HG03439 (cell line): ENCODE data around the gene FNDC3B.
"Not testable (repeated sequence)": the region's sequence is repeated elsewhere in the genome, so short reads cannot be mapped to it uniquely, and the experiment has no call there.

ENCODE experiments used
- ATAC-seq: cut with Tn5 transposase; IDR thresholded peaks from one replicate; pipeline ENCODE4 v1.9.1; 2021; ENCODE audit warnings: mild to moderate bottlenecking, moderate library complexity; ENCODE audit not compliant: unreplicated experiment

FNDC3B gene

GRCh38 chr3:172030181-172030580, 9.2 kb upstream of the FNDC3B start:
- no peak for ATAC-seq

DNA sequence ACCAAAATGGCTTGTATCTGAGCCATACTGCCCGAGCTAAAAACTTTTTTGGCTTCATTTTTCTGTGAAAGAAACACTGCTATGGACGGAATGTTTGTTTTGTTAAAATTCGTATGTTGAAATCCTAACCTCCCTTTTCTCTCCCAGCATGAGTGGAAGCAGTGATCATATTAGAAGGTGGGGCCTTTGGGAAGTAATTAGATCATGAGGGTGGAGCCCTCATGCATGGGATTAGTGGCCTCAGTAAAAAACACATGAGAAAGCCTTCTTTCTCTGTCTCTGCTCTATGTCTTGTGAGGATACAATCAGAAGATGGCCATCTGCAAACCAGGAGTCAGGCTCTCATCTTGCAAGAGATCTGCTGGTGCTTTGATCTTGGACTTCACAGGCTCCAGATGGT, 7.4 kb upstream of the FNDC3B start:
- no peak for ATAC-seq

DNA sequence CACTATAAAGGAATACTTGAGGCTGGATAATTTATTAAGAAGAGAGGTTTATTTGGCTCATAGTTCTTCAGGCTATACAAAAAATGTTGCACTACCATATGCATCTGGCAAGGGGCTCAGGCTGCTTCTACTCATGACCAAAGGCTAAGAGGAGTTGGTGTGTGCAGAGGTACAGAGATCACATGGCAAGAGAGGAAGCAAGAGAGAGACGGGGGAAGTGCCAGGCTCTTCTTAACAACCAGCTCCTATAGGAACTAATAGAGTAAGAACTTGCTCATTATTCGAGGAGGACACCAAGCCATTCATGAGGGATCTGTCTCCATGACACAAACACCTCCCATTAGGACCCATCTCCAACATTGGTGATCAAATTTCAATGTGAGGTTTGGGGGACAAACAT, 6.0 kb upstream of the FNDC3B start:
- ATAC-seq, result no peak

DNA sequence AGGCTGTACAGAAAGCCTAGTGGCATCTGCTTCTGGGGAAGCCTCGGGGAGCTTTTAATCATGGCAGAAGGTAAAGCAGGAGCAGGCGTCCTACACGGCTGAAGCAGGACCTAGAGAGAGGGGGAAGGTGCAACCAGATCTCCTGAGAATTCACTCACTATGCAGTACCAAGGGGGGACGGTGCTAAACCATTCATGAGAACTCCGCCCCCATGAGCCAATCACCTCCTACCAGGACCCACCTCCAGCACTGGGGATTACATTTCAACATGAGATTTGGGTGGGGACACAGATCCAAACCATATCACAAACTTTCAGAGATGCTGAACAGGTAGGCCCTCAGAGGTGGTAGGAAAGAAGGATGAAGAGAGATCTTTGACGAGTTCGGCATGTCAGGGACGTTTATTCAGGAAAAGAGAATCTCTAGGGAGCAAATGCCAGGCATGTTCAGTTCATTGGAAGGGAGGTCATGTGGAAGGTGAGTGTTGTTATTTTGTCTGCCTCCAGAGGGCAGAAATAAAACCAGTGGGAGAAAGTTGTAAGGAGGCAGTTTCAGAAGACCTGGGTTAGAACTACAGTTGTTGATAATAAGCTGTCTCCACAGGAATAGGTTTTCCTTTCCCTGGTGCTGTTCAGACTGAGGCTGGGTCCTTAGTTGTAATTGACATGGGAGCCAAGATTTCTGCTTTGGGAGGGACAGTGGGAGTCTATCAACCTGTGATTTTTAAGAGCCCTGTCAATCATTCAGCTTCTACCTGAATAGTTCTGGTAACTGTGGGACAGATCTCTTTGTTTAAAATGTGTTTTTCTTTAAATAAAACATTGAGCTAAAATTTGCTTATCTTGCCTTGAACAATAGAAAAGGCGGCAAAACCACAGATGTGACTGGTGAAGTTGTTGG, 4.3 kb upstream of the FNDC3B start:
- no peak for ATAC-seq

- ATAC-seq, result no peak
These were observed 2.7 kb upstream of the FNDC3B start for GRCh38 chr3:172036541-172037215.

DNA sequence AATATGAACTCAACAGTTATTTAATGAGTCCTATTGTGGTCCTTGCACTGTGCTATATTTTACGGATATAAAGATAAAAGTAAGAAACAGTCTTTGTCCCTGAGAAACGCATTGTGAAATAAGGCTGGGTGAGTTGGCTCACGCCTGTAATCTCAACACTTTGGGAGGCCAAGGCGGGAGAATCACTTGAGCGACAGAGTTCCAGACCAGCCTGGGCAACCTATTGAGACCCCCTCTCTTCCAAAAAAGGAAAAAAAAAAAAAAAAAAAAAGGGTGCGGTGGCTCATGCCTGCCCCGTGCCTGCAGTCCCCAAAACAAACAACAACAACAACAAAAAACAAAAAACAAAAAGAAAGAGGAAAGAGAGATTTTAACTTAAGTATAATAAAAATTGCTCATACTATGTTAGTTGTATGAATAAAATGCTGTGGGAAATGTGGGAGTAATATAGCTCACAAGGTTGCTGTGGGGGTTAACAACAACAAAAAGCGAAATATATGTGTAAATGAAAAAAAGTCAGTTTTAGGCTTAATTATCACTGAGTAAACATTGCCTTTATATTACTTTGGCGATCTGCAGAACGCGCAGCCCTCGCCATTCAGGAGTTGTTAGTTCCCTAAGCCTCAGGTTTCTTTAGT, 461 bp upstream of the FNDC3B start:
- ATAC-seq, result no peak

- peak; percentile 36 for ATAC-seq
These were observed 951 bp downstream of the FNDC3B start for GRCh38 chr3:172040078-172040980.

- no peak for ATAC-seq
These were observed 1.9 kb downstream of the FNDC3B start for GRCh38 chr3:172040981-172041963.

DNA sequence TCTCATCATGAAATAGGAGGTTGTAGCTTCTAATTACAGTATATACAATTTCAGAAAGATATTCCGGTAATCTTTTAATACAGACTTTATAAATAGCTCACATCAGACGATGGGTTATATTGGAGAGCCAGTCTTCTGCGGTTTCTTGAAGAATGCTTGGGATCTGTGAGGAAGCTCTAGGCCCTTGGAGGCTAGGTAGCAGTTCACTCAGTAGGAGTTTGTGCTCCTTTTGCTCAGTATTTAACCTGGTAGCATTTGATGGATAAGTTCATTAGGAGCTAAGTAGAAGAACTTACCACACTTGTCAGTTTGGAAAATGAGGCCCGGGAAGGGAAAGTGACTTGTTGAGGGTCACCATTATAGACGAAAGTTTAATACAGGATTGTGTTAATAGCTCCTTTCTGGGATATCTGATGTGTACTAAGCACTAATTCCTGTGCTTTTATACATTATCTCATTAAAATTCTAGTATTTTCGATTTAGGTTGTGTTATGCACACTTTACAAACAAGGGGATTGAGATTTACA, 2.8 kb downstream of the FNDC3B start:
- no peak for ATAC-seq

DNA sequence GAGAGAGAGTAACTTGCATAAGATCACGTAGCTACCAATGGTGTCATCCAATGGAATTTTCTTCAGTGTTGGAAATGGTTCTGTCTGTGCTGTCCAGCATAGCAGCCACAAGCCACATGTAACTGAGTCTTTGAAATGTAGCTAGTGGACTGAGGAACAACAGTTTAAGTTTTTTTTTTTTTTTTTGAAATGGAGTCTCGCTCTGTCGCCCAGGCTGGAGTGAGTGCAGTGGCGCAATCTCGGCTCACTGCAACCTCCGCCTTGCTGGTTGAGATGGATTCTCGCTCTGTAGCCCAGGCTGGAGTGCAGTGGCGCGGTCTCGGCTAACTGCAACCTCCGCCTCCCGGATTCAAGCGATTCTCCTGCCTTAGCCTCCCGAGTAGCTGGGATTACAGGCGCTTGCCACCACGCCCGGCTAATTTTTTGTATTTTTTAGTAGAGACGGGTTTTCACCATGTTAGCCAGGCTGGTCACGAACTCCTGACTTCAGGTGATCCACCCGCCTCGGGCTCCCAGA, 3.3 kb downstream of the FNDC3B start:
- ATAC-seq, result not testable (repeated sequence)

DNA sequence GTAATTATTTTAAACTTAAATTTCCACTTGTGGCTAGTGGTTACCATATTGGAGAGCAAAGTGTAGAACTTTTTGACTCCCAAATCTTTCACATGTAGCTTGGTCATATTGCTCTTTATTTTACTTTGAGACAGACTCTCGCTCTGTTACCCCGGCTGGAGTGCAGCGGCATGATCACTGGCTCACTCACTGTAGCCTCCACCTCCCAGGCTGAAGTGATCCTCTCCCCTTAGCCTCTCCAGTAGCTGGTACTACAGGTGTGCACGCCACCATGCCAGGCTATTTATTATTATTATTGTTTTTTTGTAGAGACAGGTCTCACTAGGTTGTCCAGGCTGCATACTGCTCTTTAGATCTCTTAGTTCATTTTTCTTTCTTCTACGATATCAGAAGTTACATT, 3.9 kb downstream of the FNDC3B start:
- no peak for ATAC-seq

DNA sequence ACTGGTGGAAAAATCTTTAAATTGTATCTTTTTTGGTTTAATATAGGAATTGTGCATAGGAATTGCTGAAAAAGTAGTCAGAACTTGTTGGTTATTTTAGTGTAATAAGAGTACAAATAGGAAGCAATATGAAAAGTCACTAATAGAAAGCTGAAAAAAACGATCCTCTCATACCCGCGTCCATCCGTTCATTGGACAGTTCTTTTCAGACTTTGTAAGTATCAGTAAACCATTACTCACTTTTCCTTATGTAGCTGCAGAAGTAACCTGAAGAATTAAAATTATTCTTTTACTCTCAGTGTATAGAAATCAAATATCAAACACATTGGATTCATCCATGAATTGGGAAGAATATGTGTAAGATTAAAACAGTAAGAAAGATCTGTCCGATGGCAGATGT, 4.4 kb downstream of the FNDC3B start:
- no peak for ATAC-seq

GRCh38 chr3:172044833-172045585, 5.6 kb downstream of the FNDC3B start:
- no peak for ATAC-seq

DNA sequence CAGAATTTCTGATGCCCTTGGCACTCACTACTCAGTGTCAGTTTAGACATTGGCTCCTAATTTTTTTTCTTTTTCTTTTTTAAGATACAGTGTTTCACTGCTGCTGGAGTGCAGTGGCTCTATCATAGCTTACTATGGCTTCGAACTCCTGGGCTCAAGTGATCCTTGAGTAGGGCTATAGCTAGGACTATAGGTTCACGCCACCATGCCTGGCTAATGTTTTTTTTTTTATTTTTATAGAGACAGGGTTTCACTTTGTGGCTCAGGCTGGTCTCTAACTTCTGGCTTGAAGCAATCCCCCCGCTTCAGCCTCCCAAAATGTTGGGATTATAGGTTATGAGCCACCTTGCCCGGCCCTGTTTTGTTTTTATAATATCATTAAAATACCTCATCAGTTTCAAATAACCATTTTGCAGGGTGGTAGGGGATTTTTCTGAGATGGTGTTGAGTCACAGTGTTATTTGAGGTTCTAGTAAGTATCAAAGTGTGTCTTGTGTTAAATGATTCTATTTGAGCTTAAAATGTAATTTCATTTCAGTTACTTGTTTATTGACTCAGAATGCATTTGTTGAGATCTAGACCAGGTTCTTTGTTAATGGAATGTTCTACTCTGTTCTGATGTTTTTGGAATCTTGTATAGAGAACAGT, 7.0 kb downstream of the FNDC3B start:
- ATAC-seq, result no peak

DNA sequence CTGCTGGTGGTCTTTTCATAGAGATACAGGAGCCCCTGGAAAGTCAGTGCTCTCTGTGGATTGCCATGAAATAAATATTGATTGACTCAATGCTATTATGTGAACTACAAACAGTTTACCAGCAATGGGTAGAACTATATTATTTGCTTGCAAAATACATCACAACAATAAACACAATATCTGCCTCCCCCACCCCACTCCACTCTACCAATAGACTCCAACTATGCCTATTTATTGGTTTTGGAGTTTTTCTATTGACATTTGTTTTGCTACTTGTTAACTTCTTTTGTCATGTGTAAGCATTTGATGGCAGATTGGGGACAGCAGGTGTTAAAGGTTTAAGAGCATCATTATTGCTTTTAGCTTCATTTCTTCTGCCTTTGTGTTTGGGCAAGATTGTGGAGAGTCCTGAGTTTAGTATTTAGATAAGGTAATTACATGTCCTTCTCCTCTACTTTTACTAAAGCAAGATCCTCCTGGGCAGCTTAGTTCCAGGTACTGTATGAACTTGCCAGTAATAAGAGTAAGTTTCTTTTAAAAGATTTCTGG, 8.3 kb downstream of the FNDC3B start:
- ATAC-seq, result no peak

DNA sequence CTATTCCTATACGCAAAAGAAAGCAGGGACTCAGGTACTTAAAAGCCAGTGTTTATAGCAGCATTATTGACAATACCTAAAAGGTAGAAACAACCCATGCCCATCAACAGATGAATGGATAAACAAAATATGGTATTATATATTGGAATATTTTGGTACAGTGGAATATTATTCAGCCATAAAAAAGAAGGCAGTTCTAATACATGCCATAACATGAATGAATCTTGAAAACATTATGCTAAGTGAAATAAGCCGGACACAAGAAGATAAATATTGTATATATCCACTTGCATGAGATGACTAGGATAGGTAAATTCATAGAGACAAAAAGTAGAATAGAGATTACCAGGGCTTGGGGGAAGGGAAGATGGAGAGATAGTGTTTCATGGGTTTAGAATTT, 9.2 kb downstream of the FNDC3B start:
- ATAC-seq, result no peak

GRCh38 chr3:172051310-172051956, 12.1 kb downstream of the FNDC3B start:
- ATAC-seq, result no peak
